ENCODE data around the gene MRPL47.
"Not testable (repeated sequence)": the region's sequence is repeated elsewhere in the genome, so short reads cannot be mapped to it uniquely, and the experiment has no call there.

MRPL47 gene

DNA sequence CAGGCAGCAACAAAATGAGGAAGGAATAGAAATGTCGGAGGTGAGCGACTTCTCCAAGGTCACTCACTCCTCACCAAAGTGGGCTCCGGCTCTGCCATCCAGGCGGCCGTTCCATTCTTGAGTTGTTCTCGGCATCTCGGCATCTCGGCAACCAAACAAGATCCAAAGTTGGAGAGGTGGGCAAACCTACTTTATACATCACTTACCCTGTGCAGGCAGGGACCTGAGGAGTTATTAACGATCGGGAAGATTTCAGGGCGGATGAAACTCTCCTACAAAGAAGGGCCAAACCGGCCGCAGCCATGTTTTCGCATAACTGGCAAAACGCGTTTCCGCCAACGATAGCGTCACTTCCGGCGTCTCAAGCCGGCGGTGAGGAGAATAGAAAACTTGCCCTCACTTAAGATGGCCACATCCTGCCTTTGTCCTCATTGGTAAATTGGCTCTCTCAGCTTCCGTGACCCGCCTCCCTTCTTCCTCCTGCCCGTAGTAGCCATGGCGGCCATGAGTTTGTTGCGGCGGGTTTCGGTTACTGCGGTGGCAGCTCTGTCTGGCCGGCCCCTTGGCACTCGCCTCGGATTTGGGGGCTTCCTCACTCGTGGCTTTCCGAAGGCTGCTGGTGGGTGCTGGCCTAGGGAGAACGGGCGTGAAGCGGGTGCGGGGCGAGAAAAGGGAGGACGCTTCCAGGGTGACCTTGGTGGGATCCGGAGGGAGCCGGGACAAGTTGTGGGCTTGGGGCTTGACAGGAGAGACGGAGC lies at the start of gene MRPL47, which contains the start of gene NDUFB5:
Gene MRPL47 (minus strand): TSS at position 318 of the 758 bp plus-strand sequence. CDS start 14 bp downstream, at position 304.
Gene NDUFB5 (plus strand): TSS at position 474 of the 758 bp plus-strand sequence. CDS start 22 bp downstream, at position 496.
- peak; percentile 96 for DNase-seq (ENCODE audit: low spot score)

DNA sequence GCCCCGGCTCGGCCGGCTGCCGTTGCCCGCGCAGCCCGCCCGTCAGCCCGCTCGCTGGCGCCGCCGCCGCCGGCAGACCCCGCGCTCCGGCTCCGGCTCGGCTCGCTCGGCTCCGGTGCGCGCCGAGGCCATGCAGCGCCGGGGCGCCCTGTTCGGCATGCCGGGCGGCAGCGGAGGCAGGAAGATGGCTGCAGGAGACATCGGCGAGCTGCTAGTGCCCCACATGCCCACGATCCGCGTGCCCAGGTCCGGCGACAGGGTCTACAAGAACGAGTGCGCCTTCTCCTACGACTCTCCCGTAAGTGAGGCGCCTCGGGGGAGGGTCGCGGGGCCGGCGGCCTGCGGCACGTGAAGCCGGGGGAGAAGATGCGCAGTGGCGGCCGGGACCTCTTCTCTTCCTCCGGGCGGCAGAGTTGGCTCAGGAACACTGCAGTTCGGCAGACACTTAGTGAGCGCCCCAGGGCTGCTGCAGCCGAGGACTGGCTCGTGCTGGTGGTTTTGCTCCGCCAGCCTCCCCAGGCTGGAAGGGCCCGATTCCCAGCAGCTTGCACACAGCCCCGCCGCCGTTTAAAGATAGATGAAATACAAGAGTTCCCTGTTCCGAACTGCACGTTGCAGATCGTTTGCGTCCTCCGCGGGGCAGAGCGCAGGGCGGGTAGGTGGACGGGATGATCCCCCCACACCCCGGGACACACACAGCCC lies 48.8 kb upstream of the MRPL47 start:
- peak; percentile 63 for DNase-seq (ENCODE audit: low spot score)

DNA sequence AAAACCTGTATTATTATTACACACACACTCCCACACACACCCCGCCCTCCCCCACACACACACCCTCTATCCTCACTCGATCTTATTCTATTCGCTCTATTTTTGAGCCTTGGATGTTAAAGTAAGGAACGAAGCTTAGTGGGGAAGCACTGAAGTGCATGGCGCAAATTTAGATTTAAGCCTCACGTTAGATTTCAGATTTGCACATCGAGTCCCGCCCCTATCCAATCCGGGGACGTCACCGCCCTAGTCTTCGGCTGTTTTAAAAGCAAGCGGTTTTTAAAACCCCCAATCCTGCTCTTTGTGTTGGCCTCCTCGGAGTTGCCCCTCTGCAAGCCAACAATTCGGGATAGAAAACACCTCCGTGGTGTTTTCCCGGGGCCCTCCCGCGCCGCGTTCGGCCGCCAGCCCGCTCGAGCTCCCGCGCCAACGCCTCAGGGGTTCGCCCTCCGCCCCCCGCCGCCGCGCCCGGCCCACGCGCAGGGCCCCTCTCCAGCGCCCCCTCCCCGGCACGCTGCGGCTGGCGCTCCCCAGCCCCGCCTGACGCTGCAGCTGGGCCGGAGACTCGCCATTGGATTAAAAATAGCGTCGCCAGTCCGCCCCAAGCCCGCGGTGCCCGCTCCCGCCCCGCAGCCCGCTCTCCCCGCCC lies 48.1 kb upstream of the MRPL47 start, which contains the start of gene USP13:
Gene USP13 (plus strand): TSS at position 594 of the 649 bp plus-strand sequence. CDS start 186 bp downstream, outside the sequence.
- DNase-seq (ENCODE audit: low spot score): peak; percentile 92

DNA sequence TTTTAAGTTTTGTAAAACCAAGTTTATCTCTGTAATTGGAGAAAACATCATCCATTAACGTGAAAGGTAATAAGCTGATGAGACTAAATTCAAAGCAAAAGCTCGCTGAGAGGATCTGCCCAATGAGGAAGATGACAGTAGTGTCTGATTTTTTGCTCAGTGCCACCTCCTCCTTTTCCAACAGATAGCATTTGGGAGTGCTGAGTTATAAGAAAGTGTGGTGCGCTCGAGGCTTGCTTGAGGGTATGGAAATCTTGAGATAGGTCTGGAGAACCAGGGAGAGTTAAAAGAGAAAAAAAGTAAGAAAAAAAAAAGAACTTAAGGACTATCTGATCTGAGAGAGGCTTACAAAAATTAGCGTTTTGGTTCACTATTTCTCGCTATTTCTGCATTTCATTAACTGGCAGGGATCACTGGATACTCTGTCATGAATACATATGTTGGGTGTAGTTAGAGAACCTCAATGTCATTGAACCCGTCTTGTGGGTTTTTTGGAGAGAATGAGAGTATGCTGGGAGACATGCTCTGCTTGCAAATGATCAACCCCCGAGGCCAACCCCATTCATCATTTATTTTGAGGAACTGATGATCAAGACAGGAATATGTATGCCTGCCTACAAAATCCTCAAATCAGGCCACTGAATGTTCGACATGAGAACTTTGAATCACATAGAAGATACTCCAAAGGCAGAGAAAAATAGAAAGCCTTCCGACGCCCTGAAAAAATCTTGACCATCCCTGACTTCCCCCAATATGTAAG lies 47.4 kb upstream of the MRPL47 start:
- no peak for DNase-seq (ENCODE audit: low spot score)

DNA sequence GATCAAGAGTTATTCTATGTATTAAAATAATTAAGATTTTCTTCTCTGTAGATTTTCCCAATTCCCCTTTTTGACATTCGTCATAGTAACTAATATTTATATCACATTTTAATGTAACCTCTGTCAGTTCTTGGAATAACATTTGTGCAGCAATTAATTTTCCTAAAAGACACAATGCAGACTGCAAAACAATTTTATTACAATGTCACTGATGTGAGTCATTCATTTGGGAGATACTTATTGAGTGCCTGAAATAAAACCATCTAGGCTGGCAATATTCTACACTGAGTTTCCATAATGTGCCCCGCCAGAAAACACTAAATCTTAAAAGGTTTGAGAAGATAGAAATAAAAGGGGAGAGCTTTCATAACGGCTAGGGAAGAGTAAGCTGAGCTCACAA lies 41.7 kb upstream of the MRPL47 start:
- DNase-seq (ENCODE audit: low spot score): no peak

DNA sequence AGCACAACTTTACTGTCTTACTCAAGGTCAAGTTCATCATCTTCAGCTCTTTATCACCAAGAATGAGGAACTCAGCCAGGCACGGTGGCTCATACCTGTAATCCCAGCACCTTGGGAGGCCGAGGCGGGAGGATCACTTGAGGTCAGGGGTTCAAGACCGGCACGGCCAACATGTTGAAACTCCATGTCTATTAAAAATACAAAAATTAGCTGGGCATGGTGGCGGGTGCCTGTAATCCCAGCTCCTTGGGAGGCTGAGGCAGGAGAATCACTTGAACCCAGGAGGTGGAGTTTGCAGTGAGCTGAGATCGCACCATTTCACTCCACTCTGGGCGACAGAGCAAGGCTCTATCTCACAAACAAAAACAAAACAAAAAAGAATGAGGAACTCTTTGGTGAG lies 39.4 kb upstream of the MRPL47 start:
- not testable (repeated sequence) for DNase-seq (ENCODE audit: low spot score)

DNA sequence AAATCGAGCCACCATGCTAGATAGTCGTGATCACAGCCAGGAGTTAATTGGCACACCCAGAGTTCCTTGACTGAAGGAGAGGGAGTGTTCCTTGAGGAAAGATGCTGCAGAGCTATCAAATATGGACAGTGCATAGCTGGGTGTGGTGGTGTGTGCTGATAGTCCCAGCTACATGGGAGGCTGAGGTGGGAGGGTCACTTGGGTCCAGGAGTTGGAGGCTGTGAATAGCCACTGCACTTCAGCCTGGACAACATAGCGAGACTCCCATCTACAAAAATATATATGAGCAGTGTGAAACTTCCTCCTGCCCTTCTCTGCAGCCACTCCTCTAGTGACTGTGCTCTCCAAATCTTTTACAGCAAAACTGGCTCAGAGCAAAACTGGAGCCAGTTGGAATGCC lies 38.4 kb upstream of the MRPL47 start:
- DNase-seq (ENCODE audit: low spot score): no peak

DNA sequence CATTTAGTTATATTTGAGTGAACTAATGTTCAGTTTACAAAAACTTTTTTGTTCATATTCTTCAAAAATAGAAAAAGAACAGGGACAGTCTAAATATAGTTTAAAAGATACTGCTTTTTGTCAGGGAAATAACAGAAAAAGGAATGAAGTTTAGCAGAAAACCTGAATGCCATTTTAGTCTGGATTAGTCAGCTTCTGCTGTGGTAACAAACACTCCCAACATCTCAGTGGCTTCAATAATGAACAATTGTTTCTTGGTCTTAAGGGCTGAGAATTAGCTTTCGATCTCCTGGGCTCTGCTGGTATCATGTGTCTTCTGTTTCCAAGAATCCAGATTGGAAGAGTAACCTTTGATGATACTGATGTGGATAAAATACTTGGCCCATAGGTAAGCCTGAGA lies 36.0 kb upstream of the MRPL47 start:
- DNase-seq (ENCODE audit: low spot score): no peak

DNA sequence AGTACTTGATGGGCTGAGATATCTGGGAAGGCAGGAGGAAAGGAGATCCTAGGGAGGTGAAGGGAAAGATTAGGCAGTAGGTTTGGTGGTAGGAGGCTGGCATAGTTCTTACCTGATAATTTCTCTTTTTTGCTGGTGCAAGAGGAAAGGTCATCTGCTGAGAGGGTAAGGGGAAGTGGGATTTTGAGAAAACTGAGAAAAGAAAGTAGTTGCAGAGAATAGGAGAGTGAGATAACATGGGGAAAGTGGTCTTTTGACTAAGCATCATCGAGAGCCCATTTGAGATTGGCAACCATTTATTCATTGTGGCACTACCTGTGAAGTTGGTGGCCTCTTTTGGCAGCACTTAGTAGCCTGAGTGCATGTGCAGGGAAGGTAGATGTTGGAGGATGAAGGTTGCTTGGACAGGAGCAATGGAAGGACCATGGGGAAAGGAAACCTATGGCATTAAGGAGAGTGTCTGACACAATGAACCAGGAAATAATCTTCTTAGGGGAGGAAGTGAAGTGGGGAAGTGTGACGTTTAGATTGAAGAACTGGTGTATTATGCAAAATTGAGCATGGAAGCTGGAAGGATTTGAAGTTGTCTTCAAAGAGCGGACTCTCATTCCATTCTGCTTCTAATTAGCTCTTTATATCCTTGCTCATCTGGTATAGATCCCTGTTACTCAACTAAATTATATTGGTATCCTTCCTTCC lies 26.5 kb upstream of the MRPL47 start:
- no peak for DNase-seq (ENCODE audit: low spot score)

DNA sequence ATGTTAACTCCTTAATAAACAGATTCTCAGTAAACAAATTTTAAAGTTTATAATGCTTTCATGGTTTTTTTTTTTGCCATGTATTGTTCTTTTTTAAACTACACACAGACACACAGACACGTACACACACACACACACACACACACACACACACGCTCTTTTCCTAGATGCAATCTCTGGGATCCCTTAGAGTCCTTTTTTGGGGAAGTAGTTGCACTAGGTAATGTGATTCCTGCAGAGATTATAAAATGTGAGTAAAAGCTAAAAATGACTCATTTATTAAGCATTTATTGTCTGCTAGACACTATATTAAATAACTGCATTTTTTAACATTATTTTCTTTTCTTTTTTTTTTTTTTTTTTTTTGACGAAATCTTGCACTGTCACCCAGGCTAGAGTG lies 20.0 kb upstream of the MRPL47 start:
- no peak for DNase-seq (ENCODE audit: low spot score)

DNA sequence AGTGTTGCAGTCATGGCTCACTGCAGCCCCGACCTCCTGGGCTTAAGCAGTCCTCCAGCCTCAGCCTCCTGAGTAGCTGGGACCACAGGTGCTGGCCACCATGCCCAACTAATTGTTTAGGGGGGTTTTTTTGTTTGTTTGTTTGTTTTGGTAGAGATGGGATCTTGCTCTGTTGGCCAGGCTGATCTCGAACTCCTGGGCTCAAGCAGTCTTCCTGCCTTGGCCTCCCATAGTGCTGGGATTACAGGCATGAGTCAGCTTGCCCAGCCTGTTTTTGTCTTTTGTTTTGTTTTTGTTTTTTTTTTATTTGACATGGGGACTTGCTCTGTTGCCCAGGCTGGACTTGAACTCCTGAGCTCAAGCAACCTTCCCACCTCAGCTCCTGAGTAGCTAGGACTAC lies 17.6 kb upstream of the MRPL47 start:
- no peak for DNase-seq (ENCODE audit: low spot score)

DNA sequence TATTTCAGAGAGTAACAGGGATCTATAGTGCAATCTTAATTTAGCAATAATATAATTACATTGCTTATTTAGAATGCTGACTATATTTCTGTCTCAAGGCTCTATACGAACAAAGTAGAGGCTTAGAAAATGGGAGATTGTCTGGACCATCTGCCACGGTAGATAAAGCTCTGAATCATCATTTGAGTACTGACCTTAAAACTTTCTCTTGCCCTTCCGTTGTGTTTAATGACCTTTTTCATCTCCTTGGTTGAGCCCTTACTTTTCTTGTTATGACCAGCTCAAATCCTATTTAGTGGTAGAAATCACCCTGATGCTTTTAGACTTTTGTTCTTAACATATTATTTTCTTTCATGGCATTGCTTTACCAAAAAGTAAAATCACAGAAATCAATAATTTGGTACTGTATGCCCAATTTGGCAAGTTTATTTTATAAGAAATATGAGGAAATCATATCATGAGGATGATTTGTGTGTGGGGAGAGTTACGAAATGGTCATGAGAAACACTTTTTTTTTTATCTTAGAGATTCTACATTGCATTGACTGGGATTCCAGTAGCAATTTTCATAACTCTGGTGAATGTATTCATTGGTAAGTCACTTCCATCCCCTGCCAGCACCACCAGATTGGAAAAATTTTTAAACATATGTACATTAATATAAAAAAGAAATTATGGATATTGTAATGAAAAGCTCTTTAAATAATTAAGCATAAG lies 11.2 kb upstream of the MRPL47 start:
- no peak for DNase-seq (ENCODE audit: low spot score)

DNA sequence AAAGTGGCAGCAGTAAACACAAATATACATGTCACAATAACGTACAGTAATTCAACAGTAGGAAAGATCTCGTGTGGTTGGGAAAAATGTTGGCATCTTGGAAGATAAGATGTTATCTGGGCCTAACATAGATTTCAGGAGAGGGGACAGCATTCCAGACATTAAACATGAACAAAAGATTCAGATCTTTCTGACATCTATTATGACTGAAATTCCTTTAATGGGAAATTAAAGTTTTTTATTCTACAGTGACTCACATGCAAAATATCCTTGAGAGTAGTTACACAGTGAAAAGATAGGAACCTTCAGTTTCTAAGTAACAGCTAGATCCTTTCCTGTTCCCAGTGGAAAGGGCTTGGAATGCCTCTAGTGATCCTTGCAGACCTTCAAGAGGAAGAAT lies 9.4 kb upstream of the MRPL47 start:
- no peak for DNase-seq (ENCODE audit: low spot score)

DNA sequence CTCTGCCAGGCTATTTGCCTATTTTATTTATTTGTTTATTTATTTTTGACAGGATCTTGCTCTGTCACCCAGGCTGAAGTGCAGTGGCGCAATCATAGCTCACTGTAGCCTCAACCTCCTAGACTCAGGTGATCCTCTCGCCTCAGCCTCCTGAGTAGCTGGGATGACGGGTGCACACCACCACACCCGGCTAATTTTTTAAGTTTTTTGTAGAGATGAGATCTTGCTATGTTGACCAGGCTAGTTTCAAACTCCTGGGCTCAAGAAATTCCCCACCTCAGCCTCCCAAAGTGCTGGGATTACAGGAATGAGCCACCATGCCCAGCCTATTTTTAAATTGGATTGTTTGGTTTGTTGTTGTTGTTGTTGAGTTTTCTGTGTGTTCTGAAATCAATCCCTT lies 5.6 kb upstream of the MRPL47 start:
- DNase-seq (ENCODE audit: low spot score): no peak

DNA sequence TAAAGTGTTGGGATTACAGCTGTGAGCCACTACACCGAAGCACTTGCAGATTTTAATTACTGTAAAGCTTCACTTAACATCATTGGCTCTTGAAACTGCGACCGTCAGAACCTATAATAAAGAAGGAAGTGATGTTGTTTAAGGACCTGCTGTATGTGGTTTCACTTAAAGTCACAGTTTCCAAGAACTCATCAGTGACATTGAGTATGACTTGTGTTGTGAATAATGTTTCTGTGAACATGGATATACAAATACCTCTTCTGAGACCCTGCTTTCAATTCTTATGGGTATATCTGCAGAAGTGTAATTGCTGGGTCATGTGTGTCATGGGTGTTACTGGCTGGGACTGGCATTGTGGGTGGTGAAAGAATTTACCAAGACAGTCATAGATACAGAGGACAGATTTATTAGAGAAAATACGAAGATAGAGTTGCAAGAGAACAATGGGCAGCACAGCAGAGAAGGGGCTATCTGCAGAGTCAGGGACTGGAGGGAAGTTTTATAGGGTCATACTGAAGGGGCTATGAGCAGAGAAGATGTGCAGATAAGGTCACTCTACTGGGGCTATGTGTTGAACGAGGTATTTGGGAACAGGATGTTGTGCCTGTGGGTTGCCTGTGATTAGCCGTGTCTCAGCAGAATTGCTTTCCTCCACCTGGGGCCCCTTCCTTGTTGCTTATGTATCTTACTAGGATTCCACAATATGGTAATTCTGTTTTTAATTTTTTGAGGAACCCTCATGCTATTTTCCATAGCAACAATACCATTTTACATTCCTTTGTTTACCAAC lies 4.7 kb upstream of the MRPL47 start:
- no peak for DNase-seq (ENCODE audit: low spot score)

DNA sequence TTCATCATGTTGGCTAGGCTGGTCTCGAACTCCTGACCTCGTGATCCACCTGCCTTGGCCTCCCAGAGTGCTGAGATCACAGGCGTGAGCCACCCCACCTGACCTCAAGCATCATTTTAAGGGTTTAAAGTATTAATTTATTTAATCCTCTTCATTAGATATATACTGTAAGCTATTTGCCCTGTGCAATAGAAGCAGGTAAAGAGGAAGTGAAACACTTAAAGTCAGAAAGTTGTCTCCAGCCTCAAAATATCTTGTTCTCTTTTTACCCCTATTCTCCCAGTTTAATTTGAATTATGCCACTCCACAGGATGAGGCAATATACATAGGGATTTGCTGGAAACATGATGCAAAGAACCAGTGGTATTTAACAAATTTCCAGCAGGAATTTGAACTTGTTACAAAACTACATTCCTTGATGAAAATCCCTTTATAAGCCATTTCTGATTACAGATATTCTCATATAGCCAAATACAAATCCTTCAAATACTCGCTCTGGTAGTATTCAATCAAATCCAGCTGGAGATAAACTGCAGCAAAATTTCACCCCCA lies 2.2 kb upstream of the MRPL47 start:
- DNase-seq (ENCODE audit: low spot score): no peak

DNA sequence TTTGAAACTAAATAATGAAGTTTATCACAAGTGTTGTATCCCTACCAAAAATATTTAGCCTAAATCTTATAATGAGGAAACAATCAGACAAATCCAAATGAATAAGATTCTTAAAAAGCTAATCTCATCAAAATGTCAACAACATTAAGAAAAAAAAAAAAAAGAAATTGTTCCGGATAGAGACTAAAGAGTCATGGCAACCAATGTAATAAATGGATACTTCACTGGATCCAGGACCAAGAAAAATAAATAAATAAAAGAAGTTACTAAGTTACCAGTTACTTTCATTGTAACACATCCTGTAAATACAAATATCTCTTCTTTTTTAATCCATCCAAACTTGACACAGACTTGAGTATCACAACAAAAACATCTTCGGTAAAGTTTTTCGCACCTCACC lies 607 bp downstream of the MRPL47 start:
- DNase-seq (ENCODE audit: low spot score): no peak

DNA sequence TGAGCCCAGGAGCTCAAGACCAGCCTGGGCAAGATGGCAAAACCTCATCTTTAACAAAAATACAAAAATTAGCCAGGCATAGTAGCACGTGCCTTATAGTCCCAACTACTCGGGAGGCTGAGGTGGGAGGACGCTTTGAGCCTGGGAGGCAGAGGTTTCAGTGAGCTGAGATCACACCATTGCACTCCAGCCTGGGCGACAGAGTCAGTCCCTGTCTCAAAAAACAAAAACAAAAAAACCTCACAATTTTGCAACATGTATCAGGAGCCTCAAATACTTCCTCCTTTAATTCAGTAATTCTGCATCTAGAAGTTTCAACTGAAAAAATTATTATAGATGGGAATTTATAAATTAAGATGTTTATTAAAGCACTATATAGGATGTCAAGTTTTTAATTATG lies 1.1 kb downstream of the MRPL47 start:
- DNase-seq (ENCODE audit: low spot score): no peak

DNA sequence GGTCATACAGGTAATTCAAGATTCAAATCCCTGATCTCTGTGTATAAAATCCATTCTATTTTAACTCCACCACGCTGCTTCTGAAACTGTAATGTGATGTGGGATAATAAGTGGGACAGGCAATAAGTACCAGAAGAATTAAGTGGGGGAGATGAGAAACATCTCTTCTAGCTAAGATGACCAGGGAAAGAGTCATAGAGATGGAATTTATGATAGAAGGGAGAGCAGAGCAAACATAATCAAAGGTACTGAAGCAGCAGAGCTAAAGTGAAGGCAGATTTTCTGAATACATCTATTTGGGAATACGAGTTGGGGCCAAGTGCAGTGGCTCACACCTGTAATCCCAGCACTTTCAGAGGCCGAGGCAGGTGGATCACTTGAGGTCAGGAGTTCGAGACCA lies 4.9 kb downstream of the MRPL47 start:
- DNase-seq (ENCODE audit: low spot score): no peak

DNA sequence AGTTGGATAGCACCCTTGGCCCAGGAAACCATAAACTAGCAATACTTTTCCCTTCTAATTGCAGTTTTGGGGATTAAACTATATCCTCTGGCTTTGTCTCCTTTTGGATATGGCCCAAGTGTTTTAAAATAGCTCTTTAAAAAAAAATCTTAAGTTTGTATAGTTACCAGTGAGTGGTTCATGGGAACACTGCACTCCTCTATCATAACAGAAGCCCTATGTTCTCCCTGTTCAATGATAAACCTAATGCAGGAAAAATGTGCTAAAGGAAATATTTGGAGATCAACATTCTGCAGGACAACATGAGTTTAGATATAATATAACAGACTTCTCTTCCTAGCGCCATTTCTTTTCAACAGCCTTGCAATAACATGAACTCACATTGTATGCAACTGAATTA lies 13.1 kb downstream of the MRPL47 start:
- DNase-seq (ENCODE audit: low spot score): no peak

Data from iPS-NIHi11 (cell line).